Measurements from ENCODE around the gene GLYATL3. TPM values are rescaled to one million over a fixed set of nuclear protein-coding genes. Genes with fewer than 3 reads are reported as not detected.

GLYATL3 gene
- total and polyA plus RNA-seq, 10 of the 15 experiments (the other 5 are each of a cell fraction or from before 2014, with no cell fraction given), result not detected

DNA sequence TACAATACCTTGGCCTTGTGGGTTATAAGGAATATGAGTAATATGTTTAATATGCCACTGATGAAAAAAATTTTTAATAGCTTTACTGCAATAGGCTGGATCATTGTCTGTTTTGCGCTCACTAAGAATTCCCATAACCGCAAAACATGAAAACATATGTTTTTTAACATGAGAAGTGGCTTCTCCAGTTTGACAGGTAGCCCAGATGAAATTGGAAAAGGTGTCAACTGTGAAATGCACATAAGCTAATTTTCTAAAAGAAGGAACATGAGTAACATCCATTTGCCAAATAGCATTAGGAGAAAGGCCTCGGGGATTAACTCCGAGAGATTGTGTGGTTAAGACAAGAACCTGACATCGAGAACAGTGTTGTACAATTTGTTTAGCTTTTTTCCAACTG lies 4.9 kb downstream of the GLYATL3 start:
- FAIRE-seq (no peak), DNase-seq (ENCODE audit: low read depth, low spot score) (no peak), ATAC-seq (no peak)
- Histone ChIP-seq H3K4me3 (no peak overlapping the region), H3K4me2 (ENCODE audit: control insufficient read depth, insufficient read depth) (no peak overlapping the region), H3K79me2 (ENCODE audit: control insufficient read depth, insufficient read depth, low read length) (no peaks in the 10 kb centered on the region), H3K27ac (ENCODE audit: control insufficient read depth, insufficient read depth) (no peak overlapping the region), H3K36me3 (ENCODE audit: control insufficient read depth in 2 of 2, insufficient read depth in 2 of 2, low read length in 1 of 2) (no peaks in the 10 kb centered on the region), H3K9ac (ENCODE audit: control insufficient read depth, insufficient read depth, low read length) (no peak overlapping the region), H2AFZ (ENCODE audit: control insufficient read depth, low read depth, low read length) (no peak overlapping the region), H3K4me1 (ENCODE audit: control insufficient read depth, insufficient read depth, low read length) (no peaks in the 10 kb centered on the region), H3K9me3 (replicated peaks; ENCODE audit: control insufficient read depth, insufficient read depth, low read length) (no peaks in the 10 kb centered on the region), H3K27me3 (replicated peaks in 1 of 2; ENCODE audit: control insufficient read depth in 2 of 2, insufficient read depth in 2 of 2, low read length in 1 of 2) (no peaks in the 10 kb centered on the region), H4K20me1 (ENCODE audit: control insufficient read depth, insufficient read depth) (no peaks in the 10 kb centered on the region)
- no TSS peak for BruUV-seq (replicated peaks)
- RAD21 ChIA-PET (ENCODE audit: unreplicated experiment), result no interaction called here
- CTCF ChIA-PET, result no interaction called here
- intact Hi-C loops (cut with micrococcal nuclease; ENCODE audit: unreplicated experiment), result no loop called here
- in situ Hi-C loops (cut with MboI), result no loop called here
- 67% methylated on average over 5 of the region's 5 CpGs for WGBS (ENCODE audit: insufficient coverage, insufficient replicate concordance, low lambda C conversion rate, missing lambda C conversion rate)
- SMC1A ChIA-PET (ENCODE audit: uncharacterized antibody, unreplicated experiment), result no interaction called here
- TF ChIP-seq, protein P1, sequence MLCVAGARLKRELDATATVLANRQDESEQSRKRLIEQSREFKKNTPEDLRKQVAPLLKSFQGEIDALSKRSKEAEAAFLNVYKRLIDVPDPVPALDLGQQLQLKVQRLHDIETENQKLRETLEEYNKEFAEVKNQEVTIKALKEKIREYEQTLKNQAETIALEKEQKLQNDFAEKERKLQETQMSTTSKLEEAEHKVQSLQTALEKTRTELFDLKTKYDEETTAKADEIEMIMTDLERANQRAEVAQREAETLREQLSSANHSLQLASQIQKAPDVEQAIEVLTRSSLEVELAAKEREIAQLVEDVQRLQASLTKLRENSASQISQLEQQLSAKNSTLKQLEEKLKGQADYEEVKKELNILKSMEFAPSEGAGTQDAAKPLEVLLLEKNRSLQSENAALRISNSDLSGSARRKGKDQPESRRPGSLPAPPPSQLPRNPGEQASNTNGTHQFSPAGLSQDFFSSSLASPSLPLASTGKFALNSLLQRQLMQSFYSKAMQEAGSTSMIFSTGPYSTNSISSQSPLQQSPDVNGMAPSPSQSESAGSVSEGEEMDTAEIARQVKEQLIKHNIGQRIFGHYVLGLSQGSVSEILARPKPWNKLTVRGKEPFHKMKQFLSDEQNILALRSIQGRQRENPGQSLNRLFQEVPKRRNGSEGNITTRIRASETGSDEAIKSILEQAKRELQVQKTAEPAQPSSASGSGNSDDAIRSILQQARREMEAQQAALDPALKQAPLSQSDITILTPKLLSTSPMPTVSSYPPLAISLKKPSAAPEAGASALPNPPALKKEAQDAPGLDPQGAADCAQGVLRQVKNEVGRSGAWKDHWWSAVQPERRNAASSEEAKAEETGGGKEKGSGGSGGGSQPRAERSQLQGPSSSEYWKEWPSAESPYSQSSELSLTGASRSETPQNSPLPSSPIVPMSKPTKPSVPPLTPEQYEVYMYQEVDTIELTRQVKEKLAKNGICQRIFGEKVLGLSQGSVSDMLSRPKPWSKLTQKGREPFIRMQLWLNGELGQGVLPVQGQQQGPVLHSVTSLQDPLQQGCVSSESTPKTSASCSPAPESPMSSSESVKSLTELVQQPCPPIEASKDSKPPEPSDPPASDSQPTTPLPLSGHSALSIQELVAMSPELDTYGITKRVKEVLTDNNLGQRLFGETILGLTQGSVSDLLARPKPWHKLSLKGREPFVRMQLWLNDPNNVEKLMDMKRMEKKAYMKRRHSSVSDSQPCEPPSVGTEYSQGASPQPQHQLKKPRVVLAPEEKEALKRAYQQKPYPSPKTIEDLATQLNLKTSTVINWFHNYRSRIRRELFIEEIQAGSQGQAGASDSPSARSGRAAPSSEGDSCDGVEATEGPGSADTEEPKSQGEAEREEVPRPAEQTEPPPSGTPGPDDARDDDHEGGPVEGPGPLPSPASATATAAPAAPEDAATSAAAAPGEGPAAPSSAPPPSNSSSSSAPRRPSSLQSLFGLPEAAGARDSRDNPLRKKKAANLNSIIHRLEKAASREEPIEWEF (IDR thresholded peaks at IDR 0.05; ENCODE audit: insufficient replicate concordance, low read depth, low read length), result no peak
- no peak for TF ChIP-seq ZNF384 (IDR thresholded peaks at IDR 0.05; ENCODE audit: borderline replicate concordance, low read depth, low read length)
- TF ChIP-seq HCFC1 (IDR thresholded peaks at IDR 0.05; ENCODE audit: low read length), result no peak
- TF ChIP-seq KDM1A (IDR thresholded peaks at IDR 0.05; ENCODE audit: borderline replicate concordance), result no peak
- TF ChIP-seq, protein P2, sequence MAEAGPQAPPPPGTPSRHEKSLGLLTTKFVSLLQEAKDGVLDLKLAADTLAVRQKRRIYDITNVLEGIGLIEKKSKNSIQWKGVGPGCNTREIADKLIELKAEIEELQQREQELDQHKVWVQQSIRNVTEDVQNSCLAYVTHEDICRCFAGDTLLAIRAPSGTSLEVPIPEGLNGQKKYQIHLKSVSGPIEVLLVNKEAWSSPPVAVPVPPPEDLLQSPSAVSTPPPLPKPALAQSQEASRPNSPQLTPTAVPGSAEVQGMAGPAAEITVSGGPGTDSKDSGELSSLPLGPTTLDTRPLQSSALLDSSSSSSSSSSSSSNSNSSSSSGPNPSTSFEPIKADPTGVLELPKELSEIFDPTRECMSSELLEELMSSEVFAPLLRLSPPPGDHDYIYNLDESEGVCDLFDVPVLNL (IDR thresholded peaks at IDR 0.05; ENCODE audit: low read depth, low read length), result no peak
- TF ChIP-seq, protein P3, sequence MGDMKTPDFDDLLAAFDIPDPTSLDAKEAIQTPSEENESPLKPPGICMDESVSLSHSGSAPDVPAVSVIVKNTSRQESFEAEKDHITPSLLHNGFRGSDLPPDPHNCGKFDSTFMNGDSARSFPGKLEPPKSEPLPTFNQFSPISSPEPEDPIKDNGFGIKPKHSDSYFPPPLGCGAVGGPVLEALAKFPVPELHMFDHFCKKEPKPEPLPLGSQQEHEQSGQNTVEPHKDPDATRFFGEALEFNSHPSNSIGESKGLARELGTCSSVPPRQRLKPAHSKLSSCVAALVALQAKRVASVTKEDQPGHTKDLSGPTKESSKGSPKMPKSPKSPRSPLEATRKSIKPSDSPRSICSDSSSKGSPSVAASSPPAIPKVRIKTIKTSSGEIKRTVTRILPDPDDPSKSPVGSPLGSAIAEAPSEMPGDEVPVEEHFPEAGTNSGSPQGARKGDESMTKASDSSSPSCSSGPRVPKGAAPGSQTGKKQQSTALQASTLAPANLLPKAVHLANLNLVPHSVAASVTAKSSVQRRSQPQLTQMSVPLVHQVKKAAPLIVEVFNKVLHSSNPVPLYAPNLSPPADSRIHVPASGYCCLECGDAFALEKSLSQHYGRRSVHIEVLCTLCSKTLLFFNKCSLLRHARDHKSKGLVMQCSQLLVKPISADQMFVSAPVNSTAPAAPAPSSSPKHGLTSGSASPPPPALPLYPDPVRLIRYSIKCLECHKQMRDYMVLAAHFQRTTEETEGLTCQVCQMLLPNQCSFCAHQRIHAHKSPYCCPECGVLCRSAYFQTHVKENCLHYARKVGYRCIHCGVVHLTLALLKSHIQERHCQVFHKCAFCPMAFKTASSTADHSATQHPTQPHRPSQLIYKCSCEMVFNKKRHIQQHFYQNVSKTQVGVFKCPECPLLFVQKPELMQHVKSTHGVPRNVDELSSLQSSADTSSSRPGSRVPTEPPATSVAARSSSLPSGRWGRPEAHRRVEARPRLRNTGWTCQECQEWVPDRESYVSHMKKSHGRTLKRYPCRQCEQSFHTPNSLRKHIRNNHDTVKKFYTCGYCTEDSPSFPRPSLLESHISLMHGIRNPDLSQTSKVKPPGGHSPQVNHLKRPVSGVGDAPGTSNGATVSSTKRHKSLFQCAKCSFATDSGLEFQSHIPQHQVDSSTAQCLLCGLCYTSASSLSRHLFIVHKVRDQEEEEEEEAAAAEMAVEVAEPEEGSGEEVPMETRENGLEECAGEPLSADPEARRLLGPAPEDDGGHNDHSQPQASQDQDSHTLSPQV (IDR thresholded peaks at IDR 0.05), result no peak
- no peak for TF ChIP-seq FOXM1 (IDR thresholded peaks at IDR 0.05; ENCODE audit: low read depth, low read length)
- POLR2A ChIA-PET, result no interaction called here
